Mesendoderm (in vitro differentiated cells): ENCODE measurements around the gene FARP1.

Experiments
- DNase-seq: peaks from one replicate; pipeline ENCODE4 v3.0.0; 2013
- H2AK5ac ChIP-seq: 2 replicates; pipeline ENCODE4 v1.6.1; 2013; ENCODE audit warnings: low read length, inconsistent platforms
- H2BK120ac ChIP-seq: 2 replicates; pipeline ENCODE4 v1.6.1; 2013; ENCODE audit warnings: low read depth, mild to moderate bottlenecking, low read length, moderate library complexity, mixed read lengths
- H2BK15ac ChIP-seq: replicated peaks from 2 replicates; pipeline ENCODE4 v1.6.1; 2013; ENCODE audit warnings: low read depth, mild to moderate bottlenecking, moderate library complexity
- H2BK5ac ChIP-seq: 2 replicates; pipeline ENCODE4 v1.6.1; 2013; ENCODE audit warnings: low read length, inconsistent platforms
- H3K18ac ChIP-seq: 2 replicates; pipeline ENCODE4 v1.6.1; 2013; ENCODE audit warnings: mild to moderate bottlenecking, low read length, mixed read lengths
- H3K23ac ChIP-seq: one replicate; pipeline ENCODE4 v1.6.1; 2013; ENCODE audit warnings: low read length
- H3K27ac ChIP-seq: 2 replicates; pipeline ENCODE4 v1.5.1; 2013; ENCODE audit warnings: low read depth, mild to moderate bottlenecking, inconsistent platforms, low read length, moderate library complexity
- H3K27me3 ChIP-seq: 2 replicates; pipeline ENCODE4 v1.6.1; 2013; ENCODE audit warnings: low read length, control low read depth, mild to moderate bottlenecking, inconsistent platforms; ENCODE audit not compliant: insufficient read depth, poor library complexity
- H3K36me3 ChIP-seq: 2 replicates; pipeline ENCODE4 v1.6.1; 2013; ENCODE audit warnings: low read length, inconsistent platforms; ENCODE audit not compliant: control insufficient read depth, insufficient read depth
- H3K4ac ChIP-seq: one replicate; pipeline ENCODE4 v1.6.1; 2013; ENCODE audit warnings: low read depth, mild to moderate bottlenecking, low read length, moderate library complexity
- H3K4me1 ChIP-seq: 2 replicates; pipeline ENCODE4 v1.6.1; 2013; ENCODE audit warnings: low read depth, low read length, inconsistent platforms; ENCODE audit not compliant: control insufficient read depth
- H3K4me2 ChIP-seq: 2 replicates; pipeline ENCODE4 v1.6.1; 2013; ENCODE audit warnings: low read length
- H3K4me3 ChIP-seq: 2 replicates; pipeline ENCODE4 v1.5.1; 2013; ENCODE audit warnings: mild to moderate bottlenecking, low read length
- H3K56ac ChIP-seq: one replicate; pipeline ENCODE4 v1.6.1; 2013; ENCODE audit warnings: low read length
- H3K79me1 ChIP-seq: 2 replicates; pipeline ENCODE4 v1.6.1; 2013; ENCODE audit warnings: low read length, inconsistent platforms
- H3K79me2 ChIP-seq: 2 replicates; pipeline ENCODE4 v1.6.1; 2013; ENCODE audit warnings: mild to moderate bottlenecking, low read length; ENCODE audit not compliant: control insufficient read depth, insufficient read depth
- H3K9ac ChIP-seq: 2 replicates; pipeline ENCODE4 v1.6.1; 2013; ENCODE audit warnings: low read length, inconsistent platforms
- H4K5ac ChIP-seq: one replicate; pipeline ENCODE4 v1.6.1; 2013; ENCODE audit warnings: low read length
- H4K8ac ChIP-seq: one replicate; pipeline ENCODE4 v1.6.1; 2013; ENCODE audit warnings: low read depth, mild to moderate bottlenecking, control low read depth, low read length, moderate library complexity
- WGBS: extraction: QIAGEN DNeasy Blood & Tissue Kit; methylation state at CpG from one replicate; pipeline ENCODE4 v1.1.7; 2013; ENCODE audit warnings: low lambda C conversion rate, missing lambda C conversion rate; ENCODE audit not compliant: insufficient coverage; ENCODE audit errors: extremely low coverage; 5-methylcytosine and 5-hydroxymethylcytosine counted together

Gene FARP1

DNA sequence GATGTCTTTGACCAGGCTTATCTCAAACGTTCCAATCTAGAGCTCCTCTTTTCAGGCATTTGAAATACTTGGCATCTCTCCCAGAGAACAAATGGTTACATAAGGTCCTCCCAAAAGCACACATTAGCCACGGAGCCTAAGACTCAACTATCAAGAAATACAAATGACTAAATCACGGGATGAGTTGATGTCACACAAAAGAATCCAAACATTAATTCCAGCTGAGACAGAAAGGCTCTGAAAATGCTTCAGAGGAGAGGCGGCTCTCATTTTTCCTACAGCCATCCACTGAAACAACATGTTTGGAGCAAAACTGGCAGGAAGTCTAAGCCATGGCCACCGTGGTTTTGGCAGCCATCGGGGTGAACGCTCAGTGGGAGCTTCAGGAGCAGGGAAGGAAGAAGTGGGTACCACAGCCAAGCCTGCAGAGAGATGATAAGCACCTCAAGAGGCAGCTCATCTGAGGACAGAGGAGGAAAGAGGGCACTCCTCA lies 311.5 kb downstream of the FARP1 start:
- H2BK120ac ChIP-seq = no peak overlapping the region
- no CpG with 5 or more reads among the region's 7 CpGs for WGBS
- no peak overlapping the region for H2AK5ac ChIP-seq
- no peak overlapping the region for H3K4me3 ChIP-seq
- peaks cover 1% of the 10 kb centered on the region for H3K36me3 ChIP-seq
- no peak overlapping the region for H3K23ac ChIP-seq
- H3K79me1 ChIP-seq = peaks cover 4% of the 10 kb centered on the region
- H3K18ac ChIP-seq = no peak overlapping the region
- no peak overlapping the region for H3K4ac ChIP-seq
- no peak for DNase-seq
- H4K5ac ChIP-seq = no peak overlapping the region
- no peak overlapping the region for H2BK5ac ChIP-seq
- H3K79me2 ChIP-seq = no peaks in the 10 kb centered on the region
- H4K8ac ChIP-seq = no peak overlapping the region
- no peak overlapping the region for H3K27ac ChIP-seq
- H3K27me3 ChIP-seq = no peaks in the 10 kb centered on the region
- H3K4me2 ChIP-seq = no peak overlapping the region
- peaks cover 5% of the 10 kb centered on the region for H3K4me1 ChIP-seq
- H3K9ac ChIP-seq = no peak overlapping the region
- H3K56ac ChIP-seq = no peak overlapping the region
- H2BK15ac ChIP-seq = no peak overlapping the region

GRCh38 chr13:98456413-98456845 lies 313.5 kb downstream of the FARP1 start:
- Histone ChIP-seq H2BK120ac (no peak overlapping the region), H3K4me2 (no peak overlapping the region), H3K4me1 (no peaks in the 10 kb centered on the region), H4K5ac (no peak overlapping the region), H4K8ac (no peak overlapping the region), H3K56ac (no peak overlapping the region), H3K9ac (no peak overlapping the region), H3K18ac (no peak overlapping the region), H3K4me3 (no peak overlapping the region), H2AK5ac (no peak overlapping the region), H3K79me2 (no peaks in the 10 kb centered on the region), H3K27me3 (no peaks in the 10 kb centered on the region), H3K23ac (no peak overlapping the region), H3K36me3 (peaks cover 3% of the 10 kb centered on the region), H3K4ac (no peak overlapping the region), H2BK15ac (no peak overlapping the region), H3K79me1 (peaks cover 4% of the 10 kb centered on the region), H3K27ac (no peak overlapping the region), H2BK5ac (no peak overlapping the region)
- WGBS = no CpG with 5 or more reads among the region's 6 CpGs
- no peak for DNase-seq

GRCh38 chr13:98457053-98457452 lies 314.2 kb downstream of the FARP1 start:
- no peak overlapping the region for H4K8ac ChIP-seq
- H2BK120ac ChIP-seq = no peak overlapping the region
- H3K79me2 ChIP-seq = no peaks in the 10 kb centered on the region
- H3K4me1 ChIP-seq = no peaks in the 10 kb centered on the region
- DNase-seq = no peak
- peaks cover 3% of the 10 kb centered on the region for H3K79me1 ChIP-seq
- no peak overlapping the region for H3K4me2 ChIP-seq
- no peak overlapping the region for H3K4me3 ChIP-seq
- H3K18ac ChIP-seq = no peak overlapping the region
- H4K5ac ChIP-seq = no peak overlapping the region
- no peak overlapping the region for H3K56ac ChIP-seq
- peaks cover 3% of the 10 kb centered on the region for H3K36me3 ChIP-seq
- H3K9ac ChIP-seq = no peak overlapping the region
- WGBS = no CpG with 5 or more reads among the region's 13 CpGs
- no peak overlapping the region for H3K23ac ChIP-seq
- no peak overlapping the region for H2BK5ac ChIP-seq
- H3K27ac ChIP-seq = no peak overlapping the region
- no peaks in the 10 kb centered on the region for H3K27me3 ChIP-seq
- no peak overlapping the region for H2AK5ac ChIP-seq
- no peak overlapping the region for H2BK15ac ChIP-seq
- H3K4ac ChIP-seq = no peak overlapping the region

- Histone ChIP-seq H2AK5ac (no peak overlapping the region), H3K18ac (no peak overlapping the region), H4K8ac (no peak overlapping the region), H2BK120ac (no peak overlapping the region), H3K4me3 (no peak overlapping the region), H3K4me2 (no peak overlapping the region), H3K36me3 (peaks cover 1% of the 10 kb centered on the region), H2BK5ac (no peak overlapping the region), H3K4ac (no peak overlapping the region), H3K23ac (no peak overlapping the region), H2BK15ac (no peak overlapping the region), H4K5ac (no peak overlapping the region), H3K79me1 (peaks cover 9% of the 10 kb centered on the region), H3K27ac (no peak overlapping the region), H3K4me1 (no peaks in the 10 kb centered on the region), H3K9ac (no peak overlapping the region), H3K56ac (no peak overlapping the region), H3K27me3 (no peaks in the 10 kb centered on the region), H3K79me2 (peaks cover 3% of the 10 kb centered on the region)
- no peak for DNase-seq
- WGBS = no CpG with 5 or more reads among the region's 16 CpGs
Measured at GRCh38 chr13:98458431-98458830, 315.5 kb downstream of the FARP1 start.

DNA sequence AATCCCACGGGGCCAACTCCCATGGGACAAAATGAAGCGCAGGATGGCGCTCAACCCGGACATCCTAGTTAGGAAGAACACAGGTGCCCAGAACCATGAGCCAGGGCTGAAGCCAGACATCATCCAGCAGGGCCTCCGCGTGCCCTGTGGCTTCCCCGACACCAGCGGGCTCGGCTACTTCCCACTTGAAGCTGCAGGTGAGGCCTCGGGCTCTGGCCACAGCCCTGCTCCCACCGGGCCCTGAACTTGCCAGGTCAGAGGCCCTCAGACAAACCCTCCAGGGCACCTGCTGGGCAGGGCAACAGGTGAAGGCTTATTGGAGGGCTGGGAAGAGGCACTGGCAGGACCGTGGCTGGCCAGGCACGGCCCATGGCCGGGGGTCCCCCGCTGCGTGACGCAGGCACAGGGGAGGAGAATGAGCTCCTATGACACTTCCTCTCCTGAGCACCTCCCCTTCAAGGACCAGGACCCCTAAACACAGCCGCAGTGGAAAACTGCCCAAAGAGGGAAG lies 316.3 kb downstream of the FARP1 start:
- H3K36me3 ChIP-seq = peaks cover 1% of the 10 kb centered on the region
- WGBS = no CpG with 5 or more reads among the region's 18 CpGs

More for the DNA sequence above, 316.3 kb downstream of the FARP1 start:
- no peak overlapping the region for H3K23ac ChIP-seq
- no peak overlapping the region for H3K4me3 ChIP-seq
- no peak overlapping the region for H3K27ac ChIP-seq
- H2BK15ac ChIP-seq = no peak overlapping the region
- DNase-seq = no peak
- peaks cover 11% of the 10 kb centered on the region for H3K79me1 ChIP-seq
- no peak overlapping the region for H3K56ac ChIP-seq
- H3K9ac ChIP-seq = no peak overlapping the region
- H3K4ac ChIP-seq = no peak overlapping the region
- no peak overlapping the region for H2BK120ac ChIP-seq
- no peak overlapping the region for H2BK5ac ChIP-seq
- H3K79me2 ChIP-seq = peaks cover 5% of the 10 kb centered on the region
- no peak overlapping the region for H3K18ac ChIP-seq
- H2AK5ac ChIP-seq = no peak overlapping the region
- H4K8ac ChIP-seq = no peak overlapping the region
- H4K5ac ChIP-seq = no peak overlapping the region
- no peak overlapping the region for H3K4me2 ChIP-seq
- H3K27me3 ChIP-seq = no peaks in the 10 kb centered on the region
- no peaks in the 10 kb centered on the region for H3K4me1 ChIP-seq
